Measurements from ENCODE around the gene CASP2.
"Not testable (repeated sequence)": the region's sequence is repeated elsewhere in the genome, so short reads cannot be mapped to it uniquely, and the experiment has no call there.

CASP2 gene

GRCh38 chr7:143287935-143288826 lies at the start of gene CASP2:
Gene CASP2, plus strand, starts transcription at chr7:143288351. Its CDS starts 105 bp downstream, at chr7:143288456.
- peak; percentile 95 for DNase-seq

DNA sequence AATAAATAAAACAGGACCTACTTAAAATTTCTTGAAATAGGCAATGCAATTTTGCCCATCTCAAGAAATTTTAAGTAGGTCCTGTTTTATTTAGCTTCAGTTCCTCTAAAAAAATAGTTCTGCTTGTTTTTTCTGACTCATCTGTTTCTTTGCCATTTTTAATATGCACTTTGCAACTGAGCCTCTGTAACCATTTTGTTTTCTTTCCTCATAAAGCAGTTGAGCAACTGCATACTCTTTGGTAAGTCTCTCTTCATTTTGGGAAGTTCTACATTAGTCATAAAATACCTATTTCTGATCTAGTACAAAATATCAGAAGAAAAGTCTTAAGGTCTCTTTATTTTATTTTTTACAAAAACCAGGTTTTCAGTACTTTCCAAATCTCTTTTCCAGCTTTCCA lies 48.3 kb upstream of the CASP2 start:
- DNase-seq, result no peak

- peak; percentile 61 for DNase-seq
These were observed 47.6 kb upstream of the CASP2 start for GRCh38 chr7:143240291-143241168.

- no peak for DNase-seq
These were observed 45.8 kb upstream of the CASP2 start for GRCh38 chr7:143242306-143242705.

- no peak for DNase-seq
These were observed 45.0 kb upstream of the CASP2 start for GRCh38 chr7:143243111-143243510.

- DNase-seq, result no peak
These were observed 44.5 kb upstream of the CASP2 start for GRCh38 chr7:143243614-143244013.

DNA sequence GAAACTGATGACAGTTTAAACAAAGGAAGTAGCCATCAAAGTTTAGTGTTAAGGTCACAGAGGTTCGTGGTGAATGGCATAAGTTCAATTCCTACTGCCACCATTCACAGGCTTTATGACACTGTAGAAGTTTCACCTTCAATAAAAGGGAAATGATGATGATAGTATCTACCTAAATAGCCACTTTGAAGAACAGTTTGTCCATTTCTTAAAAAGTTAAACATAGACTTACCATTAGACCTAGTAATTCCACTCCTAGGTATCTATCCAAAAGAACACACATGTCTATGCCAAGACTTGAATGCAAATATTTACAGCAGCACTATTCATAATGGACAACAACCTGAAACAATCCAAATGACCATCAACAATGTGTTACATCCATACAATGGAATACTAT lies 43.8 kb upstream of the CASP2 start:
- no peak for DNase-seq

GRCh38 chr7:143245123-143245522 lies 43.0 kb upstream of the CASP2 start:
- no peak for DNase-seq

DNA sequence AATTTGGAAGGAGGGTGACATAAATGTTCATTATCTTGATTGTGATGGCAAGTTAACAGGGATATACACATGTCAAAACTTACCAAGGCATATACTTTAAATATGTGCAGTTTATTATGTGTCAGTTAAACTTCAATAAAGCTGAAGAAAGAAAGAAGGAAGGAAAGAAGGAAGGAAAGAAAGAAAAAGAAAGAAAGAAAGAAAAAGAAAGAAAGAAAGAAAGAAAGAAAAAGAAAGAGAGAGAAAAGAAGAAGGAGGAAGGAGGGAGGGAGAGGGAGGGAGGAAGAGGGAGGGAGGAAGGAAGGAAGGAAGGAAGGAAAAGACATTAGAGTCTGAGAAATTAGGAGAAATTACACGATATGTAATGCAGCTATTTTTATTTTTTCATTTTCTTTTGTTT lies 40.8 kb upstream of the CASP2 start:
- DNase-seq, result no peak

DNA sequence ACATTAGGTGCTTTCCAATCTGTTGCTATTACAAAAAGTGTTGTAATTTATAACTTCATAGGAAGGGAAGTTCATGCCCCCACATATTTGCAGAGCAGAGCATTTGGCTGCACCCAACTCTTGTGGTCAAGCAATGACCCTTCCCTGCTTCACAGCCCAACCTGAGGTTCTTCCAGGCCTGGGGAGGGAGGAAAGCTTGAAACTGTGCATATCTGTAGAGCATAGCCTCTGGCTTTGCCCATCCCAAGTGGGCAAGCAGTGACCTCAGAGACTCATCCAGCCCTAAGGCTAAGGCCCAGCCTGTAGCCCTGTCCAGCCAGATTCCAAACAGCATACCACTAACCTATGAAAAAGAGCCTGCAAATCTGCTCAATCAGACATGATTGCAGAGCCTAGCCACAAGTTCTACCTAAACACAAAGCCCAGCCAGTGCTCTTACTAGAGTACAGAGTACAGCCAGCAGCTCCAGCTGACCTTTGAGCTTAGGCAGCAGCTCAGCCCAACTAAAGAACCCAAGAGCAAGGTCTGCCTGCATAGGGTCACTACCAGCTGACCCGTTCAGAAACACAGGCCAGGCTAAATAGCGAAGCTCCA lies 39.3 kb upstream of the CASP2 start:
- DNase-seq, result no peak

GRCh38 chr7:143250199-143250598 lies 38.0 kb upstream of the CASP2 start:
- no peak for DNase-seq

GRCh38 chr7:143250822-143251221 lies 37.3 kb upstream of the CASP2 start:
- no peak for DNase-seq

DNA sequence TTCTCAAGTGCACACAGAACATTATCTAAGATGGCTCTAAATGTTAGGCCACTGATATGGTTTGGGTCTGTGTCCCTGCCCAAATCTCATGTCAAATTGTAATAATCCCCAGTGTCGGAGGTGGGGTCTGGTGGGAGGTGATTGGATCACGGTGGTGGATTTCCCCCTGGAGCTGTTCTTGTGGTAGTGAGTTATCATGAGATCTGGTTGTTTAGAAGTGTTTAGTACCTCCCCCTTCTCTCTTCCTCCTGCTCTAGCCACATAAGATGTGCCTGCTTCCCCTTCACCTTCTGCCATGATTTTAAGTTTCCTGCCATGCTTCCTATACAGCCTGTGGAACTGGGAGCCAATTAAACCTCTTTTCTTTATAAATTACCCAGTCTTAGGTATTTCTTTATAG lies 36.1 kb upstream of the CASP2 start:
- DNase-seq, result no peak

DNA sequence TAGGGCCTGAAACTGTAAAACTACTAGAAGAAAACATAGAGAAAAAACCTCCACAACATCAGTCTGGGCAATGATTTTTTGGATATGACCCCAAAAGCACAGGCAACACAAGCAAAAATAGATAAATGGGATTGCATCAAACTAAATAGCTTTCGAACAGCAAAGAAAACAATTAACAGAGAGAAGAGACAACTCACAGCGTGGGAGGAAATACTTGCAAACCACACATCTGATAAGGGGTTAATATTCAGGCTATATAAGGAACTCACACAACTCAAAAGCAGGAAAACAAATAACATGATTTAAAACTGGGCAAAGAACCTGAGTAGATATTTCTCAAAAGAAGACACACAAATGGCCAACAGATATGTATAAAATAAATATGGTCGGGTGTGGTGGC lies 32.6 kb upstream of the CASP2 start:
- no peak for DNase-seq

GRCh38 chr7:143256325-143256724 lies 31.8 kb upstream of the CASP2 start:
- DNase-seq, result no peak

DNA sequence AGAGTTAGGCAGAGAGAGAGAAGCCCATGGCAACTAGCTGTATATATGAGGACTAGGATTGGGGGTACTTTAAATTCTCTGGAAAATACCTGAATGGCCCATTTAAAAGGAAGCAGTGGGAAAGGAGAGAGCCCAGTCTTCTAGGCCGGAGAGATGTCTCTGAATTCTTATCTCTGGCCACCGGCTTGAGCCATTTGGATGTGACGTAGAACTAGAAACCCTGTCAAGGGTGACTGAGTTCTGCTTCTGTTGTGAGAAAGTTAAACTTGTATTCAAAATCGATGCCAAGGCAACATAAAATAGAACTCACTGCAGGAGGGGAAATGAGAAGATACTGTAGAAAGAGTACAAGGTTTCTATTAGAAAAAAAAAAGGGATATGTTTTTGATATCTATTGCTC lies 31.2 kb upstream of the CASP2 start:
- DNase-seq, result no peak

DNA sequence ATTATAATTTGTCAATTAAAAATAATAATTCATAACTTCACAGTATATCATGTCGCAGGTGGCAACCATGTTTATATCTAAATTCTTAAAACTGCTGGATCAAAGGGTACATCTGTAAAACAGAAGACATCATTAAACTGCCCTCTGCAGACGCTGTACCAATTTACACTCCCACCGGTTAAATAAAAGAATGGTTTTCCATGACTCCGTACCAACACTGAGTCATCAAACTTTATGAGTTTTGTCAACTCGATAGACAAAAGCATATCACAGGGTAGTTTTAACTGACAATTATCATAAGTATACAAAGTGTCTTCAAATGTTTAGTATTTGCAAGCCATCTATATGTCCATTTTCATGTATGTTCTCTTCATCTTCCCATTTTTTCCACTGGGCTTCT lies 30.6 kb upstream of the CASP2 start:
- no peak for DNase-seq

- no peak for DNase-seq
These were observed 29.3 kb upstream of the CASP2 start for GRCh38 chr7:143258831-143259230.

DNA sequence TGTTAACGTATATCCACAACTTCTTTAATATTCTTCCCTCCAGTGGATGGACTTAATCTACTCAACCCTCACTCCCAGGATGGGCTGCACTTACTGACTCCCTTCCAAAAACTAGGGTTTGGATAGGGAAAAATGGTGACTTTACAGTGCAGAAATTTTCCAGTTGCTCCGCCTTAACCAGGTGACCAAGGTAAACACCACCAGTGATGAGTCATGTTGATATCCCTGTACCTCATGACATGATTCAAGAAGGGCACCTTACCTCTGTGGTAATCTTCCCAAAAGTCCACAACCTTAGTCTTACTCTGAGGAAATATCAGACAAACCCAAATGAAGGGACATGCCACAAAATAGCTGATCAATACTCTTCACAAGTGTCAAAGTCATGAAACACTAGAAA lies 28.4 kb upstream of the CASP2 start:
- no peak for DNase-seq

- DNase-seq, result no peak
These were observed 26.2 kb upstream of the CASP2 start for GRCh38 chr7:143261901-143262300.

GRCh38 chr7:143263266-143264195 lies 24.6 kb upstream of the CASP2 start, which contains the start of gene GSTK1:
Gene GSTK1, plus strand, starts transcription at chr7:143263441. Its CDS starts 73 bp downstream, at chr7:143263514.
- DNase-seq, result peak; percentile 68

- DNase-seq, result not testable (repeated sequence)
These were observed 24.0 kb upstream of the CASP2 start for GRCh38 chr7:143264196-143264568.

Measured in NCI-H146 (cell line).